Glomerular visceral epithelial cell (primary cell): Measurements from ENCODE around the gene IVL.
A peak's percentile ranks its signal among the peaks of the same experiment; 100 is the strongest.

Experiments
- DNase-seq: peaks from one replicate; pipeline ENCODE4 v3.0.0-alpha.2; 2016; ENCODE audit errors: extremely low spot score

The IVL gene, protein sequence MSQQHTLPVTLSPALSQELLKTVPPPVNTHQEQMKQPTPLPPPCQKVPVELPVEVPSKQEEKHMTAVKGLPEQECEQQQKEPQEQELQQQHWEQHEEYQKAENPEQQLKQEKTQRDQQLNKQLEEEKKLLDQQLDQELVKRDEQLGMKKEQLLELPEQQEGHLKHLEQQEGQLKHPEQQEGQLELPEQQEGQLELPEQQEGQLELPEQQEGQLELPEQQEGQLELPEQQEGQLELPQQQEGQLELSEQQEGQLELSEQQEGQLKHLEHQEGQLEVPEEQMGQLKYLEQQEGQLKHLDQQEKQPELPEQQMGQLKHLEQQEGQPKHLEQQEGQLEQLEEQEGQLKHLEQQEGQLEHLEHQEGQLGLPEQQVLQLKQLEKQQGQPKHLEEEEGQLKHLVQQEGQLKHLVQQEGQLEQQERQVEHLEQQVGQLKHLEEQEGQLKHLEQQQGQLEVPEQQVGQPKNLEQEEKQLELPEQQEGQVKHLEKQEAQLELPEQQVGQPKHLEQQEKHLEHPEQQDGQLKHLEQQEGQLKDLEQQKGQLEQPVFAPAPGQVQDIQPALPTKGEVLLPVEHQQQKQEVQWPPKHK

DNA sequence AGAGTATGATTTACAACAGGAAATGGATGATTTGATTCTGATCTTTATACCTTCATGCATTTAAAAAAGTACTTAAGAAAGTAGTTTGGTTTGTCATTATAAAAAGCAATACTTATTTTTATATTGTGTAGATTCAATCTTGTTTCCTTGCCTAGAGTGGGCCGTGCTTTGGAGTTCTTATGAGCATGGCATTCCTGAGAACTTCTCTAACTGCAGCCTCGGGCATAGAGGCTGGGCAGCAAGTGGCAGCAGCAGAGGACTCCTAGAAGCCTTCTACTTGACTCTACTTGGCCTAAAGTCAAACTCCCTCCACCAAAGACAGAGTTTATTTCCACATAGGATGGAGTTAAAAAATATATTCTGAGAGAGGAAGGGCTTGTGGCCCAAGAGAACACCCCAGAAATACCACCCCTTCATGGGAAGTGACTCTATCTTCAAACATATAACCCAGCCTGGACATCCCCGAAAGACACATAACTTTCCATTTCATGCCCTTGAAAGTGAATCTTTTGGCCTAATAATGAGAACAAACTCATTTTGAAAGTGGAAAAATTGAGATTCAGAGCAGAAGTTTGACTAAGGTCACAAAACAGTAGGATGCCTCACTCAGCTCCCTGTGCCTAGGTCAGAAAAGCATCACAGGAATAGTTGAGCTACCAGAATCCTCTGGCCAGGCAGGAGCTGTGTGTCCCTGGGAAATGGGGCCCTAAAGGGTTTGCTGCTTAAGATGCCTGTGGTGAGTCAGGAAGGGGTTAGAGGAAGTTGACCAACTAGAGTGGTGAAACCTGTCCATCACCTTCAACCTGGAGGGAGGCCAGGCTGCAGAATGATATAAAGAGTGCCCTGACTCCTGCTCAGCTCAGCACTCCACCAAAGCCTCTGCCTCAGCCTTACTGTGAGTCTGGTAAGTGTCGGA lies at the start of gene IVL:
Gene IVL (plus strand): TSS at position 861 of the 916 bp plus-strand sequence. CDS start 1,252 bp downstream, outside the sequence.
- DNase-seq: peak; percentile 12

DNA sequence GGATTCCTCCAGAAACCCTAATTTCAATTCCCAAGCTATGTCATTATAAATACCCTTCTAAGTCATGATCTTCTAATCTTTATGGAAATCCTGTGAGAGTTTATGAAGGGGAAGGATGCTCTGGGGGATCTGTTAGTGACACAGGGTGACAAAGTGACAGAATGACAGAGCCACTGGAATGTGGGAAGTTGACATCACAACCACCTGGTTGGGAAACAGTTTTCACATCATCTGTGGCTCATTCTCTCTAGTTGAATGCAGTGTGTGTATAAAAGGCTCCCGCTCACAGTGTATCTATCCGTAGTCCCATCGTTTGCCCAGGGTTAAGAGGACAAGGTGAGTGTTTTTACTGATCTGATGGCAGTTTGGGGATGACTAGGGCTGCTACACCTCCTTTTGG lies 48.6 kb upstream of the IVL start, which contains the start of gene LCE7A:
Gene LCE7A (plus strand): TSS at position 301 of the 400 bp plus-strand sequence. CDS start 702 bp downstream, outside the sequence.
- no peak for DNase-seq

DNA sequence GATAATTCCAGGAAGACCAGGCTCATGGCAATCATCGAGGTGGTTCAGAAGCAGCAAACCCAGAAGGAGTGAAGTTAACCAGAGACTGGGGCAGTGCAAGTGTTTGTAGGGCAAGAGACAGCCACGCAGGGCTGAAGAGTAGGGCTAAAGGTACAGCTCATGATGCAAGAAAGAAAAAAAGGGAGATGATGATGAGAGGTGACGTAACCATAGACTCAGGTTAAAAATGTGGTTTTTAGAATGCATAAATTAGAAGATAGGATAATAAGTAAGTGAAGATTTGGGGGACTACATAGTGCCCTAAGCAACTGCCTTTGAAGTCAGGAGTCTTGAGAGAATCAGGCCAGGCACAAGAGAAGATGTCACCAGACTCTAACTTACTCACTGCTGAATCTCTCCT lies 48.2 kb upstream of the IVL start:
- DNase-seq: no peak

DNA sequence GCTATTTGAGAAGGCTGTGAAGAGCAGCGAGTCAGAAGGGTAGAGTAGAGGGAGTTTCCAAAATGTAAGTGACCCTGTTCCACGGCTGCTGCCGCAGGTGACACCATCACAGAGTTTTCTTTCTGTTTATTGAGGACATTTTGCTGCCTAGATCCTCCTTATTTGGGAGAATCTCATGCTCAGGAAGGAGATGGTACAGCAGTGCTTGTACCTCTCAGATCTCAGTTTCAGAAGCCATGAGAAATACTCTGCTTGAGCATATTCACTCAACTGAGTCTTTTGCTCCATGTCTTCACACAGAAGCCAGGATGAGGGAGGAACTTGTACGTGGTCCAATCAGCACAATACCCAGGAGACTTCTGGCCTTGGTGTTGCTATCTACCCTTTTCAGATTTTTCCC lies 47.0 kb upstream of the IVL start:
- DNase-seq: no peak

DNA sequence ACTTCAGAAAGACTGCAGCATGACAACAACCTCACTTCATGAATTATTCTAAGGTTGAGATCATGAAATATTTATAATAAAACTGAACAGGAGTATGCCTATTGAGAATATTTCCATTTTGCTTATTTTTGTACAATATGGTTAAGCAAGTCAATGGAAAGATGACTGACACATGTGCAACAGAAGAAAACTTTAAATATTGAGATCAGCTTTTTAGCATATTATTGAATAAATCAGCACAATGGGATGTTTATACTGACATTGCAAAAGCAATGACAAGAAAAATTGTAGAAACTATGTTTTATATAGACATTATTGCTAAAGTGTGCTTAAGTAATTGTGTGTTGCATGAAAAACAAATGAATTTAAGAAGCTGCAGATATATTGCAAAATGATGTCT lies 43.9 kb upstream of the IVL start:
- DNase-seq: no peak

DNA sequence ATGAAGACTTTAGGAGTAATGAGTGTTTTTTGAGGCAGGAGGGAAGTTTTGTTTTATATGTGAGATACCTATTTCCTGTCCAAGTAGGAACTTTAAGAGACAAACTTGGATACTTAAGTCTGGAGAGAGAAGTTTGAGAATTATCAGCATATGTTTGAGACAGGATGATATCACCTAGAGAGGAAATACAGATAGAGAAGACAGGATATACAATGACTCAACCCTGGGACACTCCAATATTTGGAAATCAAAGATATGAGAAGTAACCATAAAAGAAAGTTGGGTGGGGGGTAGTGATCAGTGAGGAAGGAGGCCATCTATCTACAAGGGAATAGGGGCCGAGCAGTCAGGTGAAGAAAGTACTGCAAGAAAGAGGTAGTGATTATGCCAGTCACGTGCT lies 42.0 kb upstream of the IVL start:
- no peak for DNase-seq

DNA sequence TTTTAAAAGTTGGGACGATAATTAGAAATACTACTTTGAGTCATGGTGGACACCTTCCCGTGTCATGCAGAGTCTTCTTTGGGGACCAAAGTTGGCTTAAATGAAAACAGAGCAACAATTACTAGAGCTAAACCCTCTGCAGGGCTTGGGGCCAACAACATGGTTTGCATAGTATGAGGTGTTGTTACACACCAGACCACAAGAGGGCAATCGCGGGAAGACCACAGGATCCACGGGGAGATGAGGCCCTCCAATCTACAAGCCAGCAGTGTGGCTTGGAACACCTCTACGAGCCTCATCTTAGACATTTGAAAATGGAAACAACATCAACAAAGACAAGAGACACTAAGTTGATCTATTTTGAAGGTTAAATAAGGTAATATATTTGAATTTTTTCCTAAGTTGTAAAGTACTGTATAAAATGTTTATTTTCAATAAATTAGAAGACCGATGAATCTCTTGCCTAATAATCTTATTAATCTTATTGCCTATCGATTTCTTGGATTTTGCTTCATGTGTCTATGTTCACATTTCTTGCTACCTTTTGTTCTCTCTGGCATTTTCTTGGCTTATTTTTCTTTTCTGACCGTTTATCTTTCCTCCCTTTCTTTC lies 38.4 kb upstream of the IVL start:
- peak; percentile 65 for DNase-seq

DNA sequence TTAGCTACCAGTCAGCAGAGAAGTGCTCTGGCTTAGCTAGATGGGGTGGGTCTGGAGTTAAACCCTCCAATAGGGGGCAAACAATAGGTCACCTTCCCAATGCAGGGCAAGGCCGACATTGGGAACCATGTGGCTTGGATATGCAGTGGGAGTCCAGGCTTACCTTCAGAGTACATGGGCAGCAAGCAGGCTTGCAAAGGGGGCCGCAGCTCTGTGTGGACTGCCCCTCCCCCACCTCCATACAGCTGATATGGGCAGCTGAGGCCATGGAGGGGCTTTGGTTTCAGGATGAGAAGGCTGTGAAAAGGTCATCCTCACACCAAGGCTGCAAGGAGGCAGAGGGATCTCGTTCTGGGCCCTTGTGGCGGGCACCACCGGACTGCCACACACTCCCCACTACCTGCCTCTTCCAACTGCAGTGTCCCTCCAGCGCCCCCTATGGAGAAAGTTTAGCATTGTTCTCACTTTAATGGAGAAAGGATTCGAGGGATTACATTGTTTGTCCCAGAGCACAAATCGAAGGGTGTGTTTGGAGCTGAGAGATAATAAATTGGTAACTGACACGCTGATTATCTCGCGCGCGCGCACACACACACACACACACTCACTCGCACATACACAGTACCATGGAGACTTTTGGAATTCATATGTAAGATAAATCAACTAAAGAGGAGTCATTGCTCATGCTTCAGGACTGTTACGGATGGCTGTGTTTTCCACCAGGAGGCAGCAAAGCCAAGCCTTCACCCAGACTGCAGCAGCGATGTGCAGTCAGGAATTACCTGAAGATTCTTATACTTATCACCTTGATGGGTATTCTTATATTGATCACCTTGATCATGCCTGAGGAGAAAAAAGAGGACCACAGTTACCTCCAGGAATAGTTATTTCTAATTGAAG lies 37.3 kb upstream of the IVL start:
- DNase-seq: peak; percentile 7

DNA sequence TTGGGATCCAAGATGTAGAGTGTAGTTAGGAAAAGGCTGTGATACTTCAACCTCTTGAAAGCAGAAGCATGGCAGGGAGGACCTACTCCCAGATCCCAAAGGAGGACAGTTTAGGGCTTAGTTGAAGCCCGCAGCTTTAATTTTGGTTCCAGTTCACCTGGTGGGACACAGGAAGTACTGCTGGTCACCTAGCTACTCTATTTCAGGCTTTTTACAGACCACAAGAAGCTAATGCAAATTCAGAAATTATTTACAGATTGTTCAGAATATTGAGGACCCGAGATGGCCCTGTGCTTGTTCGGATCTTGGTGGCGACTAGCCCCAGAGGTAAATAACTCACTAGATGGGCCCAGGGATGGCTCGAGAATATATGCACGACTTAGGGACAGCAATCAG lies 36.6 kb upstream of the IVL start:
- DNase-seq: no peak

DNA sequence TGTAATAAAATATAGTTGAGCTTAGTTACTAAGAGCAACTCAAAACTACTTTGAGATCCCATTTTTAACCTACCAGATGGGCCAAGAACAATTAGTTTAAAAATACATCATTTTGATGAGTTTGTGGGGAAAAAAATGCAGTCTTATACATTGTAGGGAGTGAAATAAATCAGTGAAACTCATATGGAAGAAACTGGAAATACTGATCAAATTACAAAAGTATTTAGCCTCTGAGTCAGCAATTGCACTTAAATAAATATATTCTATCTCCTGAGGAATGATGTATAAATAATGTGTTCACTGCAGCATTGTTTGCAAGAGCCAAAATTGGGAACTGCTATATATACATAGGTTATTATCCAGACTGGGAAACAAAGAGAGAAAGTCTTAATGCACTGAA lies 34.9 kb upstream of the IVL start:
- DNase-seq: no peak

DNA sequence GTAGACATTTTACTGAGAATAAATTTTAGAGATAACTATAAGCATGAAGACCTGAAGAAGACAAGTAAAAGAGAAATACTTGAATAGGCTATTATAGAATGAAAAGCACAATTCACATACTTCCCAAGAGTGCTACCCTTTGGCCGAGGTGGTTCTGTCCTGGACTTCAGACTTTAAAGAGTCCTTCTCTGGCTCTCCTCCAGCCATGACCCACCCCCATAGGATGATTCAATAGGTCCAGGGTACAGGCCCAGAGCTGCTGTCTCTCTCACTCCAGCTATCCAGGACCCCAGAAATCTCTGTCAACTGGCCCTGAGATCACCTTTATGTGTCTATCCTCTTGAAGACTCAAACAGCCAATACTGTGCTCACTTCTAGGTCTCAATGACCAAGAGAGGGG lies 31.5 kb upstream of the IVL start:
- no peak for DNase-seq

DNA sequence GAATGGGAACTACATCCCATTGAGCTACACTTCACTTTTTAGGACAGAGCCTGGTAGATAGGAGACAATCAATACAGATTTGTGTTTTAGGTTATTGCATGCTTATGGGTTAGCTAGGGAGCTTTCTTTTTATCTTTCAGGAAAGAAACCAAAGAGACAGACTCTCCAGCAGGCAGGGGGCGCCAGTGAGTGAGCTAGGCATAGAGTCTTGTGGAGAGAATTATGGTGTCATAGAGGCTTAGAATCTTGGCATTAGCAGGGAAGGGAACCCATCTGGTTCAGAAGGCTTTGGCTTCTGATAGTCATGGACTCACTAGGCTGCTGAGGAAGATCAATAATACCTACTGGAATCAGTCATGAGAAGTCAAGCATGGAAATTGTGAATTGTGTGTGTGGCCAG lies 30.3 kb upstream of the IVL start, which contains the start of gene SMCP:
Gene SMCP (plus strand): TSS at position 281 of the 400 bp plus-strand sequence. CDS start 6,101 bp downstream, outside the sequence.
- DNase-seq: no peak

DNA sequence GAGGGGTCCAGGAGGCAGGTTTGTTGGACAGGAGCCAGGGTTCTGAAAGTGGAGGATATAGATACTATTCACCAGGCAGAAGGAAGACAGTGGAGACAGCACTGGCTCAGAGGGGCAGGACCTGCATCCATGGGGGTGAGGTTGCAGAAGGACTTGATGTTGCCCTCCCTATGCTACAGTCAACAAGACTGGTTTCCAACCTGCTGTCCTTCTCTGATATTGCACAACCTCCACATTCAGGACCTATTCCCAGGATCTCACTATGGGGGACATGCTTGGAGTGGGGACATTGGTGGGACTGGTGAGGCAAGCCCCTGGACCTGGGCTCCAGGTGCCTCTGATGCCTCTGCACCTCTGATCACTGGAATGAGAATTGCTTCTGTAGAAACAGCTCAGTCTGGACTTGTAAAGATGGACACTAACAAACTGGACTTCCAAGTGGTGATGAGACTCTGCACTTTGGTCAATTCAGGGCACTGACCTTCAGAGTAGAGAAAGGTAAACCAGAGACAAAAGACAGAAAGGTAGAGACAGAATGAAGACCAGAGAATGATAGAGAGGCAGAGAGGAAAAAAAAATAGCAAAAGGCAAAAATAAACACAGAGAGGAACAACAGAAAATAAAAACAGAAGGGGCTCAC lies 28.7 kb upstream of the IVL start:
- DNase-seq: no peak

DNA sequence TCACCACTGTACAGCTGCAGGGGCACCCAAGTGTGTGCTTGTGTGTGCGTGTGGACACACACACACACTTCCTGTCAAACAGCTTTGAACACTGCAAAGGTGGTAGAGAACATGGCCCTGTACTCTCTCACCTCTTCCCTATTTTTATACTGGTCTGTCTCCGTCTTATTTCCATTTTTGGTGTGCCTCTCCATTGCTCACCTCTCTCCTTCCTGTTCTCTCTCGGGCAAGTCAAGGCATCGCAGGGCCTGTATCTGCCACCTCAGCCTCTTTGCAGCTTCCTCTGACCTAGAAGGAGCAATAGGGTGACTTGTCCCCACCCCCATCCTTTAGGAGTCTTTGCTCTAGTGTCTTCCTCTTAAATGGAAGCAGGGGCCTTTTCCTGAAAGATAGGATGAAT lies 28.0 kb upstream of the IVL start:
- no peak for DNase-seq

DNA sequence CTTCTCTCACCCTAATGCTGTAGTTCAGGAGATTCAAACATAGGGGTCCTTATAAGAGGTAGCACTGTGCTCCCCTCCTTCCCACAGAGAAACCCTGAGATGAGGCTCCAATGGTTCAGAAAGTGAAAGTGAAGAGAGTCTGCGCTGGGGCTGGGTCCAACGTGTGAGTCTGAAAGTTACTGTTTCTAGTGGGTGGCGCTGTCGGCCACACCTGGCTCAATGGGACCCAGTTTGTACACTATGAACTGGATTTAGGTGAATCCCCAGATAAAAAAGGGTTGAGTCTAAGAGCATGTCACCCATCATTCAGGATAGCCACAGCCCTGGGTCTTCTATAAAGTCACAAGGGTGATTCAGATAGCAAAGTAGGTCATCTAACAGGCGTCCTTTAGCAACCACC lies 27.4 kb upstream of the IVL start:
- DNase-seq: no peak

DNA sequence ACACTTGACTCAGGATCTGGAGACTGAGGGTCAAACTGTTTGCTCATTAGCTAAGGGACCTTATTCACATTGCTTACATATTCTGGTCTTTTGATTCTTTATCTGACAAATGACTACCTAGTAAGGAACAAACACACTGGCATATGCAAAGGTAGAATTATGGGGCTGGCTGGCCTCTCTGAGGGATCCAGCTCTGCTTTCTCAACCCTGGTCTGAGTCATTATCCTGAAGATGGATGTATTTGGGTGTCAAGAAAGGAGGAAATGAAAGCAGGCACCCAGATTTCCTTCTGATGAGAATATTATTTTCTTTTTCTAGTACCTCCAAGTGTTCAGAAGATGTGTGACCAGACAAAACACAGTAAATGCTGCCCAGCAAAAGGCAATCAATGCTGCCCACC lies 24.3 kb upstream of the IVL start:
- DNase-seq: no peak

DNA sequence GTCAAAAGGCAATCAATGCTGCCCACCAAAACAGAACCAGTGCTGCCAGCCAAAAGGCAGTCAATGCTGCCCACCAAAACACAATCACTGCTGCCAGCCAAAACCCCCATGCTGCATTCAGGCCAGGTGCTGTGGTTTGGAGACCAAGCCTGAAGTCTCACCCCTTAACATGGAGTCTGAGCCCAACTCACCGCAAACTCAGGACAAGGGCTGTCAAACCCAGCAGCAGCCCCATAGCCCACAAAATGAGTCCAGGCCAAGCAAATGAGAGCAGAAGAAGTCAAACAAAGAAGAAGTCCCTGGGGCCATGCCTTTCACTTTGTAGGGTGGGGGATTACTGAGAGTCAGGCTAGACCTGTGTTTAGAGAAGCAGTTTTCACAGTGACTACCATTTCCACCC lies 23.8 kb upstream of the IVL start:
- DNase-seq: no peak

DNA sequence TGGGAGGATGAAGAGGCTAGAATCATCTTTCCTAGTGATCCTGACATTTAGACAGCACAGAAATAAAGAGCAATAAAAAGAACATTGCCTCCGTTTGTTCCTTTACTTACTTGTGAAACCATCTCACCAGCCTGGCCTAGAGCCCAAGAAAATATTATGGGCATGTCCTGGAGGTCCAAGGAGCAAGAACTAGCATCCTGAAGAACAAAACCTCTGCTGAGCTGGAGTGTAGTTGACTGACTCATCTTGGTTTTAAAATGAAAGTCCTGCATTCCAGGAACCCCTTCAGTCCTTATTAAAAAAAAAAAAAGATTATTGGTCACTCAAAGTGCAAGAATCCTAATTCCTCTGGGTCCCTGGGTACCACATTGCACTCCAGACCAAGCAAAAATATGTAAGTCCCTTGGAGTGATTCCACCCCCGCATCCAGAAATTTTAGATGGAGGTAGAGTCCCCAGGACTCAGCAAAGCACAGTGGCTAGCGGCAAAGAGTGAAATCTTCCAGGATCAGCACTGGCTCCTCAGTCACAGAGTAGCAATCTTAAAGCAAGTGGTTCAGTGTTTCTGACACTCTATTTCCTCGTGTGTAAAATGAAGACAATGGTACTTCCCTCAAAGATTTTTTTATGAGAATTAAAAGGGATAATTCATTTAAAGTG lies 23.3 kb upstream of the IVL start:
- no peak for DNase-seq

DNA sequence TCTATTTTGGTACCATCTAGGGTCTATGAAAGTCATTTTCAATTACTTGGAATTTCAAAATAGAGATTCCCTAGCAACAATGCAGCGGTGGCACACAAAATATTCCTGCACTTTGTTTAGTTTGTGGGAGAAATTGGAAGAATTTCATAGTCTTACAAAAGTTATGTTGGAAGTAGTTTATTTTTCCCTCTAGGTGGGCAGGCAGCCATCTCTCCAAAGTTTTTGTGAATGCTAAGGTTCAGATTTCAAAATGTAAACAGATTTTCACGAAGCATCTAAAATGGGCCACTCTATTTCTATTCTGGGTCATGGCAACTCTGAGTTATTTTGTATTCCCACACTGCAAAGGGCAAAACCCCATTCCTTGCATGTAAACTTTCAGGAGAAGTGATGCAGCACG lies 22.3 kb upstream of the IVL start:
- no peak for DNase-seq
